Urothelium cell line (cell line): ENCODE data around the gene DLGAP1.
A peak's percentile ranks its signal among the peaks of the same experiment; 100 is the strongest.

Source experiments
- DNase-seq: peaks from one replicate; pipeline ENCODE4 v3.0.0; 2011; ENCODE audit warnings: low spot score, mixed read lengths
- FAIRE-seq: peaks from 2 replicates; lab custom pipeline; 2011; peaks lifted over from hg19 to GRCh38; lab: Jason Lieb, UNC

DLGAP1 gene

DNA sequence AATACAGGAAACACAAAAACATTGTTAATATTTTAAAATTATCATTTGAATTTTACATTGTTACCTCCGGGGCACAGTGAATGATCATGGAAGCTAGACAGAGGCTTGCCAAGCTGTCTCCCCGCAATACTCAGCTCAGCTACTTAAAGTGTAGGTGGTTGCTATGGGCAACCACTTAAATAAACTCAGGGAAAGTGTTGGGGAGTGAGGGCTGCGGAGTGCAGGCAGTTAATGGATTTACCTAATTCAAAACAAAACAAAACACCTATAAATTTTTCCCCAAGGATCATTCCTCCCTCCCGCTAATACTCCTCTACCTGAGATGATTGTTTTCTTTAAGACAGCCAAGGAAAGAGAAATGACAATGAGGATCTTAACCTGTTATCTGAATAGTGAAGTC, 655.6 kb downstream of the DLGAP1 start:
- DNase-seq (no peak), FAIRE-seq (peak; percentile 74)

DNA sequence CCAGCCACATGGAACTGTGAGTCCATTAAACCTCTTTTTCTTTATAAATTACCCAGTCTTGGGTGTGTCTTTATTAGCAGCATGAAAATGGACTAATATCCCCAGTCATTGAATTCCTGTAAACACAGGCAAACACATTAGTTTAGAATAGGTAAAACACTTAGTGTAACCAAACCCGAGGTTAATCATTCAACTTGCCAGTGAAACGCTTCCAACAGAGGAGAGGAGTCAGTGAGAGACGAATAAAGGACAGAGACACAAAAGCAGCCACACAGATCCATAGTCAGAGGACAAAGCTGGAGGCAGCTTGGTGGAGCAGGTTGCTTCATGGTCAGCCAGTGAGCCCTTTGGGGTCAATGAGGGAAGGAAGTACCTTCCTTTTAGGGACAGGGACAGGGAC, 657.1 kb downstream of the DLGAP1 start:
- FAIRE-seq (peak; percentile 85), DNase-seq (no peak)

DNA sequence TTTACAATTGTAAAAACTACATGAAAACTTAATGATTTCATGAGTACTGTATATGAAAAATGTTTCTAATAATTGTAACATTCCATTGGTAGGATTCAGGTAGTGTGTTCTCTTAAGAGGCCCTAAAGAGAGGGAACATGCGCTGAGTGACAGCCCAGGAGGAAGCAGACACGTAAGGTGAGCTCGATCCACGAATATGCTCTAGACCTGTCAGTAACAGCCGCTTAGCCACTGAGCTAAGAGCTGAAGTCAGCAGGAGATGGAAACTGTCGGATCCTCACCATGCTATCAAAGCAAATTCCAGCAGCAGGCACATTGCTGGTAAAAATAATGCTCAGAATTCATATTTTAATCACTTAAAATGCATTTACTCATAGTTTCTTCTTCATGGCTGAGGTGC, 658.7 kb downstream of the DLGAP1 start:
- FAIRE-seq = peak; percentile 44
- no peak for DNase-seq

DNA sequence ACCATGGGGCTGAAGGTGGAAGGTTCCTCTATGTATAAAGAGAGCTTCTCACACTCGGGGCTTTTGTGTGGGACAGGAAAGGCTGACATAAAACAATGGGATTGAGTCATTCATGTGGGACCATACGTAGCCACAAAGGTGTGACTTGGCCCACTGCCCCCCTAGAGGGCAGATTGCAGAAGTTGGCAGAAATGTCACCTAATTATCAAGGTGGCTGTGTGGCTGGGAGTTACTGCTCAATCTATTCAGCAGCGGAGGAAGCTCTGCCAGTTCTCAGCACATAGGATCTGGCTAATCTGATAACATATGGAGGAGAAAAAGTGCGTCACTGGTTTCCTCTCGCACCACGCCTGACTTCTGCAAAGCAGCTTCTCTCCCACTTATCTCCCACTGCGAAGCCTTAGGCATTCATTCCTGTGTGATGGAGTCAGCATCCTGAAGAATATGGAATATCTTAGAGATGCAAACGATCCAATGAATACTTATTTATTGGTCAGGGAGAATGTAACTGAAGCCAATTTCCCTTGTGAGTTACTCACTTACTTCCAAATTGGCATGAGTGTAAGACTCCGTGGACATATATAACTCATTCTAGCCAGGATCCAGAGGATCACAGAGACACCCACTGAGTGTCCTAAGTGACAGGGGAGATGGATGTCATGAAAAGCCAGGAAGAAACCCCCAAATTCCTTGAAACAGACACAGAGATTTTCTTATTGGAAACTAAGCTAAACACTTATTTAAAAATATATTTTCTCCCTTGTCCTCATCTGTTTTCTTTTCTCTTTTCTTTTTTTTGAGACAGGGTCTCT, 660.4 kb downstream of the DLGAP1 start:
- peak; percentile 85 for DNase-seq
- peak; percentile 96 for FAIRE-seq

DNA sequence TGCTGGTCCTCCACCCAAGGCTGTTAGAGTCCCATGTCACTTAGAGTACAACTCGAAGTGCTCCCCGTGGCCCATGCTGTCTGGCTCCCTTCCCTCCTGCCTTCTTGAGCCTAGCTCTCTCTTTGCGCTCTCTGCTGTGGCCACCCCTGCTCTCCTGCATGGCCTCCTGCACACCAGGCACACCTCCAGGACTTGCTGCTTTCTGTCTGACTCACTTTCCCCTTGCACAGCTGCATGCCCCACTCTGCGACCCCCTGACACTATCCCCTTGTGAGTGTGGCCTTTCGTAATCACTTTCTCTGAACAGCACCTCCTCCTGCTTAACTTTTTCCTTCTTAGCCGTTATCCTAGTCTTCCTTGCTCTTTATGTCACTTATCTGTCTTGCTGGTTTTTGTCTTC, 661.6 kb downstream of the DLGAP1 start:
- FAIRE-seq = no peak

DNA sequence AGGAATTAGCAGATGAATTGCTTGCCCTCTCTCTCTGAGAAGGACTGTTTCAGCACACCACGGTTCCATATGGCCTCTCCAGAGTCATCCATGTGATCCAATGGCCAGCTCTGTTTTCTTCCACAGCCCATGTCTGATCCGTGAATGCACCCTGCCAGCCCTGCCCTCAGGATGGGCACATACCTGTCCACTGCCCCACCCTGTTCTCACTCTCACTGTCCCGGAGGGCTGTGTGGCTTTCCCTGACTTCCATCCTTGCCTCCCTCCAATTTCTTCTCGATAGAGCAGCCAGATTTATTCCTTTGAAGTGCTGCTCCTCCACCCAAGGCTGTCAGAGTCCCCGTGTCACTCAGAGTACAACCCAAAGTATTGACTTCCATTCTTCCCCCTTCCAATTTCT, 662.0 kb downstream of the DLGAP1 start:
- DNase-seq = no peak
- peak; percentile 86 for FAIRE-seq

More for the DNA sequence above, 661.6 kb downstream of the DLGAP1 start:
- DNase-seq = no peak

DNA sequence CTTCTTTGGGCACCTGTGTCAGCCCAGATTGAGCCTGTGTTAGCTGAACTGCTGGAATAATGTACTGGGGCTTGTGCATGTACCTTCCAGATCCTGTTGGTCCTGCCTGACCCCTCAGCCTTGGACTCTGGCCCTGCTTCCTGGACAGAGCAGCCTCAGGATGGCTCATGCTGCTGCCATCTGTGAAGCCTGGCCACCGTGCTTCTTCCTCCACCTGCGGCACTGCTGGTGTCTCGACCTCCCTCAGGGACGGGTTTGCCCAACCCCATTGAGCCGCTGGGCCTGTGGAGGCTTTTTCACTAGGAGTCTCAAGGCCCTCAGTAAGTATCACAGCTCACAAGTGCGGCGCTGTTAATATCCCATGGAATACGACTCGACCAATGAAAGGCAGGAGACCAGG, 662.4 kb downstream of the DLGAP1 start:
- FAIRE-seq = peak; percentile 86
- DNase-seq = no peak

DNA sequence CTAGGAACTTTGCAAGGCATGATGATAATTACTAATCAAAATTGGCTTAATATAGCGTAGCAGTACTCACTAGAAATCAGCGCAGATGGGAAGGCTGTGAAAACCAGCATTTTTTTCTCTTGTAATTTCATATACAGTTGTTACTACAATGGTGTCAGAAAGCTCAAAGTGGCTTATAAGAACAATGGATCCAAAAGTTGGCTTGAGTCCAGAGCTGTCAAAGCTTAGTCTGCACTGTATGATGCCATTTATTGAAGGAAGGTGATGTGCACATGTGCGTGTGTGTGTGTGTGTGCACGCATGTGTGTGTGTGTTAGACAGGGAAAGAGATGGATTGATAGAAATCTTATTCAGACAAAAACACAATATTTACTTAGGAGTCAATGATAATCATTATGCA, 663.9 kb downstream of the DLGAP1 start:
- FAIRE-seq = peak; percentile 98

DNA sequence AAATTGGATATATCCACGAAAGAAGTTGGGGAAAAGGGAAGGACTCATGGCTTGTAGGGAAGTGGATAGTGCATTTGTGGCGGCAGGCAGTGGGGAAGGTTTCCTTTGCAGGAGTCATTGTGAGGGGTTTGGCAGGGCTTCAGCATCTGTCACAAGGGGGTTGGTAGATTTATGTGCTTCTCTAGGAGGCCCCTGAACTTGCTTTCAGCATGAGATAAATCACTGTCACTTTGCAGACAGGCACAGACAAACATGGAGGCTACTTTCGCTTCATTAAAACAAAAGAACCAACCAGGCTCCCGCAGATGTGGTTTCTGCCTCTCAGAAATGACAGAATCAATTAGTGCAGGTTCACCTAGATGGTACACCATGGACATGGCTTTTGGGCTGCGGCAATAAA, 664.4 kb downstream of the DLGAP1 start:
- FAIRE-seq (no peak), DNase-seq (peak; percentile 73)

More for the DNA sequence above, 663.9 kb downstream of the DLGAP1 start:
- DNase-seq = no peak

DNA sequence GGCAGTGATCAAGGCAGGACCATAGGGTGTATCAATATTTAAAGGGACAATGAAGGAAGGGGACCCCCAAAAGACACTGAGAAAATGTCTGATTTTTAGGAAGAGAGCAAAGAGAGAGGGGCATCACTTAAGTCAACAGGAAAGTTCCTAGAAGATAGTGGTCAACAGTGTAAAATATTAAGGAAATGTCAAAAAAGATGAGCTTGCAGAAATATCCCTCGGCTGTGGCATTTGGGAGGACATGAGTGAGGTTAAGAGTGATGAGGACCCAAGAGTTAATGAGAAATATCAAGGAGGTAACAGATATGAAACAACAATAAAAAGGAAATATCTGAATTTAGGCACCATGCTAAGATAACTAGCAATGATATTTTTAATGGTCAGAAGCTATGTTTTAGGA, 665.6 kb downstream of the DLGAP1 start:
- no peak for DNase-seq
- peak; percentile 9 for FAIRE-seq

DNA sequence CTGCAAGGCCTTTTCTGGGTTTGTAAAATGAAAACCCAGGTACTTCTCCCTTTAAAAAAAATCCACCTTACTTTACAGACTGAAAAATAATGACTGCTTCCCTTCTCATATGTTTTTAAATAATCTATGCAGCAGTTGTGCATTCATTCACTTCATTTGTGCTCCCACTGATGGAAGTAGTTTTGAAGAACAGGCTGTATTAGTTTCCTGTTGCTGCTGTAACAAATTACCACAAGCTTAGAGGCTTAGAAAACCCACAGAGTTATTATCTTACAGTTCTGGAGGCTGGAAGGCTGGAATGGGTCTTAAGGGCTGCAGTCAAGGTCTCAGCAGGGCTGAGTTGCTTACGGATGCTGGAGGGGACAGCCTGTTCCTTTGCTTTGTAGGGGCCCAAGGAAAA, 670.2 kb downstream of the DLGAP1 start:
- FAIRE-seq = no peak

DNA sequence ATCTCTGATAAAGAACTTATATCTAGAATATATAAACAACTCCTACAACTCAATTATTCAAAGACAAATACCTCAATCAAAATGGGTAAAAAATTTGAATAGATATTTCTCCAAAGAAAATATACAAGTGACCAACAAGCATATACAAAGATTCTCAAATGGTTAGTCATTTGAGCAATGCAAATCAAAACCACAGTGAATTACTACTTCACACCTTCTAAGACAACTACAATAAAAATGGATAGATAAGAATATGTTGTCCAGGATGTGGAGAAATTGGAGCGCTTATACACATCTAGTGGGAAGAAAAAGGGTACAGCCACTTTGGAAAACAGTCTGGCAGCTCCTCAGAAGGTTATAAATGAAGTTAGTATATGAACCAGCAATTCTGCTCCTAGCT, 672.2 kb downstream of the DLGAP1 start:
- no peak for DNase-seq
- FAIRE-seq = no peak

More for the DNA sequence above, 670.2 kb downstream of the DLGAP1 start:
- no peak for DNase-seq

DNA sequence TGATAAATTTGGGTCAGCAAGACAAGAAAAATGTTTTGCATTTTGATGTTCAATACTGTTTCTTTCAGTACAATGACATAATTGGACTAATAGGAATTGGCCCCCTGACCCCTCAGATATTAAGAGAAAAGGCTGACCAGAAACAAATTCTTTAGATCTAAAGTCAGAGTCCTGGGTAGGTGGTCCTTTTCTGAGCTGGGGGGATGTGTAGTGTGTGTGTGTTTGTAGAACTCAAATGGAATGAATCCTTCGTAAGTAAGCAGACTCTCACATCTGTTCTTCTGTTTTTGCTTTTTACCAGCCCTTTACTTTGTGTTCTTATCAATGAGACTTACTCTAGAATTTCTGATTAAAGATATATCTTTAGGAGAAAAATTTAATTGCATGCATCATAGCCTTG, 677.4 kb downstream of the DLGAP1 start:
- FAIRE-seq (no peak), DNase-seq (no peak)

DNA sequence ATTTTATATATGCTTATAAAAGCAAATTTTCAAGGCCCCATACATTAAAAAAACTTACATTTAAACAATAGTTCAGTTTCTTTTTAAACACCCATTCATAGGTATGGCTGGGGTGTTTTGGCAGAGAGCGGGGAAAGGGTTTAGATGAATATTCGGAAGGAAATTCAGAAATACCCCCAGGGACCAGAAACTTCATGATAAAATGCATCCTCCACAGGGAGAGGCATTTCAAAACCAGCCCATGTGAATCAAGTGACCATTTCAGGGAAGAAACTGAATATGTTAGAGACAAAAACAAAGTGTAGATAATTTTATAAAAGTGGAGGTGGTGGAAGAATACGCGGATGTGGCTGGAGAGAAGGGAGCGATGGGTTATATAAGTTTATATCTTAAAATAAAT, 678.0 kb downstream of the DLGAP1 start:
- FAIRE-seq (no peak), DNase-seq (no peak)

DNA sequence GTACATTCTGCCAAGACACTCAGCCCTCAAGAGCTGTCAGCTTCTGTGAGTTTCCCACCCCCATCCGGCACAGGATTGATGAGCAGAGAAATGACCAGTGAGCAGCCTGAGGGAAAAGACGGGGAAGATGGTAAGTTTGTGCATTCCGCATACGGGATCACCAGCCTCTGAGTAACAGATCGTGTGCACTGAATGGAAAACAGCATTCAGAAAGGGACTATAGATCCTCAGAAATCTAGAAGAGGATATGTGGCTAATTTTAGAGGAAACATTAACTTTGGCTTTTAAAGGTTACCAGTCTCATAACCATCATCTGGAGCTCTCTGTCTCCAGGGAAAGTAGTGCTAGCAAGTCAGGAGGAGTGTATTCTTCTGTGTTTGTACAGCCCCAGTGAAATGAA, 679.1 kb downstream of the DLGAP1 start:
- no peak for DNase-seq
- FAIRE-seq = no peak

DNA sequence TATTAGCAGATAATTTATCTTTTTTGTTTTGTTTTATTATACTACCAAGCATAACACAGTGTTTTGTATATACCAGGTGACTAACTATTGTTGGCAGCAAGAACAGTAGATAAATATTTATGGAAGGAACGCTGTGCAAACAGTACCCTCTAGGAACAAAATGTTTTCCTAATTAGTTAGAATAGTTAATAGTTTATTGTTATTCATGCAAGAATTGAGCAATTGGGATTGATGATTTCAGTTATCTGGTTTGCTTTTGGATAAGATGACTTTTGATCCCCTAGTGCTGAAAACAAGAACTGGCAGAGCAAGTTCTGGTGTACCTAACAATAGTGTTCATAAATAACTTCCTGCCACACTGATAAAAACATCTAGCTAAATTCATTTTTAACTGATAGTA, 681.8 kb downstream of the DLGAP1 start:
- DNase-seq (no peak), FAIRE-seq (no peak)

DNA sequence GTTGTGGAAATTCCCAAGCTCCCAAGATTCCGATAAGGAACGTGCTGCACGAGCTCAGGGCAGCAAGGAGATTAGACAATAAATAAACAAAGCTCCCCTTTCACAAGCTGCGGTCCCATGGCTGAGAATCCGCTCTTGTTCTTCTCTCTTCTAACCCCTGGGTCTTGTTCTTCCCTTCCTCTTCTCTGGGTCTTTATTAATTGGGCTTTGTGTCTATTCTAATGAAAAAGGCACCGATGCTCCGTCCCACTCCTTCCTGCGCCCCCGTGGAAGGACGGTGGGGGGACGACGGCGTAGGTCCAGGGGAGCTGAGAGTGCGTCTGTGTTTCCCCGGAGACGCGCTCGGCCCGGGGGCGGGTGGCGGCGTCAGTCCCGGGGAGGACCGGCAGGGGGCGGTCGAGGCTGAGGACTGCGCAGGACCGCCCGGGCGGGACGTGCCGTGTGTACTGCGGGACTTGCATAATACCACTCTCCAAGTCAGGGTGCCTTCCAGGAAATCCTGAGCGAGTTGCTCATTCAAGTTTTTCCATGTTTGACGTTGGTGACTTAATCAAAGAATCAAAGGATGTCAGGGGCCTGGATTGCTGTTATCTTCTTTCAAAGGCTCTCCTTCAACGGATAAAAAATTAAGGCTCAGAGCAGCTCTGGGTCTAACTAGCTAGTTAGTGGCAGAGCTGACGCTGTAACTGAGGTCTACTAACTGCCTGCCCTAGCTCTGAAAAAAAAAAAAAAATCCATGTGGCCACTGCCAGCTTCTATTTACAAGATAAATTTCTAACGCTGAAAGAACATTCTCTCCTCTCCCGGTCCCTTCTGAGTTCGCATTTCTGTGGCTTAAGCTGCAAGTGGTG, 683.8 kb downstream of the DLGAP1 start:
- FAIRE-seq = peak; percentile 99
- peak; percentile 100 for DNase-seq

DNA sequence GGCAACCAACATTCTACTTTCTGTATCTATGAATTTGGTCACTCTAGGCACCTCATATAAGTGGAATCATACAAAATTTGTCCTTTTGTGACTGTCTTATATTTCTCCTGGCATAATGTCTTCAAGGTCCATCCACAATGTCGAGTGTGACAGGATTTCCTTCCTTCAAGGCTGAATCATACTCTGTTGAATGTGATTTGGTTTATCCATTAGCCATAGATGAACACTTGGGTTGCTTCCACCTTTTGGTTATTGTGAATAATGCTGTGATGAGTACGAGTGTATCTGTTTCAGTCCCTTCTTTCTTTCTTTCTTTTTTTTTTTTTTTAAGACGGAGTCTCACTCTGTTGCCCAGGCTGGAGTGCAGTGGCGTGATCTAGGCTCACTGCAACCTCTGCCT, 693.8 kb downstream of the DLGAP1 start:
- FAIRE-seq (peak; percentile 59), DNase-seq (no peak)

DNA sequence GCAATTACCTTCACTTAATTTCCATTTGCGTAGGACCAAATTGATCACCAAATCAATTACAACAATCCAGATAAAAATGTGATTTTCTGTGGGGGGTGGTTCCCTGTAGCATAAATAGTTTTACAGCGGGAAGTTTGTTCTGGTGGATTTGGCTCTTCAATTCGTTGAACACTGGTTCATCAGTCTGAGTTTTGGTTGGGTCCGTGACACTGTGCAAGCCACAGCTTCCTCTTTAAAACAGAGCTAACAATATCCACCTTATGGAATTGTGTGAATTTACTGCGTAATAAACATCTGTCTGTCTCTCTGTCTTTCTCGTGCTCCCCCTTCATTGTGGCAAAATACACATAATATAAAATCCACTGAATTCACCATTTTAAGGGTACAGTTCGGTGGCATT, 694.4 kb downstream of the DLGAP1 start:
- DNase-seq (no peak), FAIRE-seq (peak; percentile 74)

DNA sequence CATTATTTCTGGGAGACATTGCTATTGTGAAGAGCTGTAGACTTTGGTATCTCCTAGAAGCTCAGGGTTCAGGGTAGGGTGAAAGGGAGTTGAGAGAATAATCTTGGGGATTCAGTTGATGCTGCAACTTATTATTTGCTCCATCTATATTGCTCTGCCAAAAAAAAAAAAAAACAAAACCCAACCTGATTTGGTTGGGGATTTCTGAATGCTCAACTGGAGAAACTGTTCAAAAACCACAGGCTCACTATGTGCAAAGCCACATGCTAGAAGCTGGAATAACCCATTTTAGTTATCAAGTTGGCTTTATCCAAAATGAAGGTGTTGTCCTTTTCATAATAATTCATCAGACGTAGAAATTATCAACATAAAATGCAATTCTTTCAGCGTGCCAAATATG, 696.0 kb downstream of the DLGAP1 start:
- no peak for DNase-seq
- FAIRE-seq = no peak

DNA sequence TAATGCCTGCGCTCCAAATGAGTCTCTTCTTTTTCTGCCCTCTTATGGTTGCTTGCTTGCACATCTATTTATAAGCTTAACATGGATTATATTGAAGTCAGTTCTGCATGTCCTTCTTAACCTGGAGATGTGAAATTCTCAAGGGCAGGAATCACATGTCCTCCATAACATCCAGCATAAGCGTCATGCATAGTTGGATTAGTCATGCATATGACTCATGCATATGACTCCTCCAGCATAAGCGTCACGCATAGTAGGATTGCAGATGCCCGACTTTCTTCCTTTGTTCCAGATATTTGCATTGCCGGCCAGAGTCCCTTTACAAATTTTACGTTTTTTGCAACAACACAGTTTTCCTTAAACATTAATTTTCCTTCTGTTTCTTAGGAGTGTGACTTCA, 696.6 kb downstream of the DLGAP1 start:
- DNase-seq (peak; percentile 84), FAIRE-seq (peak; percentile 98)

DNA sequence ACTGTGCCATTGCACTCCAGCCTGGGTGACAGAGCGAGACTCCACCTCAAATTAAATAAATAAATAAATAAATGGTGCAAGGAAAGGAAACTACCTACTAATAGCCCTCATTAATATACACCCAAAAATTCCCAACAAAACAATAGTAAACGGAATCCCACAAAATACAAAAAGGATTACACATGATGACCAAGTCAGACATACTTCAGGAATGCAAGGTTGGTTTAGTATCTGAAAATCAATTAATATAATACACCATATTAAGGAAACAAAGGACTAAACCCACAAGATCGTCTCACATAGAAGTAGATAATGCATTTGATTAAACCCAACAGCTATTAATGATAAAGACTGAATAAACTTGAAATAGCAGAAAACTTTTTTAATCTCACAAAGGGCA, 697.7 kb downstream of the DLGAP1 start:
- DNase-seq (no peak), FAIRE-seq (no peak)
